GM21381 (cell line): Measurements from ENCODE around the gene BLTP3B.
A peak's percentile ranks its signal among the peaks of the same experiment; 100 is the strongest.
"Not testable (repeated sequence)": the region's sequence is repeated elsewhere in the genome, so short reads cannot be mapped to it uniquely, and the experiment has no call there.

Experiments
- ATAC-seq: cut with Tn5 transposase; IDR thresholded peaks from one replicate; pipeline ENCODE4 v1.9.1; 2021; ENCODE audit warnings: mild to moderate bottlenecking, moderate library complexity; ENCODE audit not compliant: unreplicated experiment

Gene BLTP3B, protein sequence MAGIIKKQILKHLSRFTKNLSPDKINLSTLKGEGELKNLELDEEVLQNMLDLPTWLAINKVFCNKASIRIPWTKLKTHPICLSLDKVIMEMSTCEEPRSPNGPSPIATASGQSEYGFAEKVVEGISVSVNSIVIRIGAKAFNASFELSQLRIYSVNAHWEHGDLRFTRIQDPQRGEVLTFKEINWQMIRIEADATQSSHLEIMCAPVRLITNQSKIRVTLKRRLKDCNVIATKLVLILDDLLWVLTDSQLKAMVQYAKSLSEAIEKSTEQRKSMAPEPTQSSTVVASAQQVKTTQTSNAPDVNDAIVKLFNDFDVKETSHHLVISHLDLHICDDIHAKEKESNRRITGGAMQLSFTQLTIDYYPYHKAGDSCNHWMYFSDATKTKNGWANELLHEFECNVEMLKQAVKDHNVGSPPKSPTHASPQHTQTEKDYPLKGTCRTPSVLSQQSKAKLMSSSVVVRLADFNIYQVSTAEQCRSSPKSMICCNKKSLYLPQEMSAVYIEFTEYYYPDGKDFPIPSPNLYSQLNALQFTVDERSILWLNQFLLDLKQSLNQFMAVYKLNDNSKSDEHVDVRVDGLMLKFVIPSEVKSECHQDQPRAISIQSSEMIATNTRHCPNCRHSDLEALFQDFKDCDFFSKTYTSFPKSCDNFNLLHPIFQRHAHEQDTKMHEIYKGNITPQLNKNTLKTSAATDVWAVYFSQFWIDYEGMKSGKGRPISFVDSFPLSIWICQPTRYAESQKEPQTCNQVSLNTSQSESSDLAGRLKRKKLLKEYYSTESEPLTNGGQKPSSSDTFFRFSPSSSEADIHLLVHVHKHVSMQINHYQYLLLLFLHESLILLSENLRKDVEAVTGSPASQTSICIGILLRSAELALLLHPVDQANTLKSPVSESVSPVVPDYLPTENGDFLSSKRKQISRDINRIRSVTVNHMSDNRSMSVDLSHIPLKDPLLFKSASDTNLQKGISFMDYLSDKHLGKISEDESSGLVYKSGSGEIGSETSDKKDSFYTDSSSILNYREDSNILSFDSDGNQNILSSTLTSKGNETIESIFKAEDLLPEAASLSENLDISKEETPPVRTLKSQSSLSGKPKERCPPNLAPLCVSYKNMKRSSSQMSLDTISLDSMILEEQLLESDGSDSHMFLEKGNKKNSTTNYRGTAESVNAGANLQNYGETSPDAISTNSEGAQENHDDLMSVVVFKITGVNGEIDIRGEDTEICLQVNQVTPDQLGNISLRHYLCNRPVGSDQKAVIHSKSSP (N-terminal part only)

DNA sequence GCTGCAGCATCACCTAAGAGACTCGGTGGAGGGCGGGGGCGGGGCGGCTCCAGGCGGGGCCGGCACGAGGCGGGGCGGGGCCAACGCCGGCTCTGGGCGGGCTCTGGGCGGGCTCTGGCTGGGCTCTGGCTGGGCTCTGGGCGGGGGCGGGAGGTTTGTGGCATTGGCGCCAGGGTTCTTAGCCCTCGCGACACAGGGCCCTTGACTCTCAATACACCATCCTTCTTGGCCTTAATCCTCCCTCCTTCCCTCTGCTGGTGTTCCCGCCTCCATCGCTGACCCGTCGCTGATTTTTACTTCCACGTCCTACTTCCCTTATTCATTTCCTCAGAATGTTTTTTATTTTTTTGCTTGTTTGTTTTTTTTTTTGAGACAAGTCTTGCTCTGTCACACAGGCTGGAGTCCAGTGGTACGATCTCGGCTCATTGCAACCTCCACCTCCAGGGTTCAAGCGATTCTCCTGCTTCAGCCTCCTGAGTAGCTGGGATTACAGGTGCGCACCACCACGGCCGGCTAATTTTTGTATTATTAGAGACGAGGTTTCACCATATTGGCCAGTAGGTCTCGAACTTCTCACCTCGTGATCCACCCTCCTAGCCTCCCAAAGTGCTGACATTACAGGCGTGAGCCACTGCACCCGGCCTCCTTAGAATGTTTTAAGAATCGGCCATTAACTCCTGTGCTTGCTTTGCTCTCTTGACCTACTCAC, at the start of gene BLTP3B:
BLTP3B (minus strand) TSS at position 24 of the 709 bp plus-strand sequence. CDS start 239 bp downstream, outside the sequence.
- peak; percentile 75 for ATAC-seq

DNA sequence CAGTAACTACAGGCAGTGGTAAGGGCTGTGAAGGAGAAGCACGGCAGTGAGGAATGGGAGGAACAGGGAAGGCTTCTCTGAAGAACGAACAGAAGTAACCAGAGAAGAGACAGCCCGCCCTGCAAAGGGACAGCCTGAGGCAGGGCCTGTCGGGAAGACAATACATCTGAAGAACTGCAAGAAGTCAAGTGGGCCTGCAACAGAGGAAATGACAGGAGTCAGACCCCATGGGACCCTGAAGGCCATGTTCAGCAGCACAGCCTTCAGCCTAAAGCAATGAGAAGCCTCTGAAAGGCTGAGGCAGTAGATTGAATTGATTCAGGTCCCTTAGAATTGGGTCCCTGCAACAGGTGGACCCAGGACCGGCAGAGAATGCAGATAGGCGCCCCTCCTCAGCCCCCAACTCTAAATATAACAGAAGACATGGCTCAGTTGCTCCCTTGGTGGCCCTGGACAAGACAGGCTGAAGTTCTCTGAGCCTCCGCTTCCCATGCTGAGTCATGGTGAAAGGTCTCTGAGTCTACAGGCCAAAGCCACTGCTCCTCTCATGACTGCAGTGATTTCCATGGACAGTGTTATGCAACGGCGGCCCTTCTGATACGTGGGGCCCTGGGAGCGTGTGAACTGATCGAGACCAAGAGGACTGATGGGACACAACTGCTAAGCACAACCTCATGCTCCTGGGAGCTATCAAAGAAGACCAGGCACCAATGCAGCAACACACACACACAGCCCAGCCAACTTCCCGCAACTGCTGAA, 47.1 kb upstream of the BLTP3B start:
- no peak for ATAC-seq

DNA sequence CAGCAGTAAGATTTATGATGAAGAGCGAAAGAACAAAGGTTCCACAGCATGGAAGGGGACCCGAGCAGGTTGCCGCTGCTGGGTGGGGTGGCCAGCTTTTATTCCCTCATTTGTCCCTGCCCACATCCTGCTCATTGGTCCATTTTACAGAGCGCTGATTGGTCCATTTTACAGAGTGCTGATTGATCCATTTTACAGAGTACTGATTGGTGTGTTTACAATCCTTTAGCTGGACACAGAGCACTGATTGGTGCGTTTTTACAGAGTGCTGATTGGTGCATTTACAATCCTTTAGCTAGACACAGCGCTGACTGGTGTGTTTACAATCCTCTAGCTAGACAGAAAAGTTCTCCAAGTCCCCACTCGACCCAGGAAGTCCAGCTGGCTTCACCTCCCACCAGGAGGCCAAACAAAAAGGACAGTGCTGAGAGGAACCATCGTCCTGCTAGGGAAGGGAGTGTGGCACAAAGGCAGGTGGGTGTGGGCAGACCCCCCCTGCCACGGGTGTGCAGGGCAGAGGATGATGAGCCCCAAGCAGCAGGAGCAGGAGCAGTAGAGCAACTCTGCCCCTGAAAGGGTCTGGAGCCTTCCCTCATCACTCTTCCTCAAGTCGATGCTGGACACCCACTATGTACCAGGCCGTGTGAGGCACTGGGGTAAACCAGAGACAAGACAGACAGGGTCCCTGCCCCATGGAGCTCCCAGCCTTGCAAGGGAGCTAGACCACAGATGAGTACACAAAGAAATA, 46.4 kb upstream of the BLTP3B start:
- ATAC-seq = not testable (repeated sequence)

DNA sequence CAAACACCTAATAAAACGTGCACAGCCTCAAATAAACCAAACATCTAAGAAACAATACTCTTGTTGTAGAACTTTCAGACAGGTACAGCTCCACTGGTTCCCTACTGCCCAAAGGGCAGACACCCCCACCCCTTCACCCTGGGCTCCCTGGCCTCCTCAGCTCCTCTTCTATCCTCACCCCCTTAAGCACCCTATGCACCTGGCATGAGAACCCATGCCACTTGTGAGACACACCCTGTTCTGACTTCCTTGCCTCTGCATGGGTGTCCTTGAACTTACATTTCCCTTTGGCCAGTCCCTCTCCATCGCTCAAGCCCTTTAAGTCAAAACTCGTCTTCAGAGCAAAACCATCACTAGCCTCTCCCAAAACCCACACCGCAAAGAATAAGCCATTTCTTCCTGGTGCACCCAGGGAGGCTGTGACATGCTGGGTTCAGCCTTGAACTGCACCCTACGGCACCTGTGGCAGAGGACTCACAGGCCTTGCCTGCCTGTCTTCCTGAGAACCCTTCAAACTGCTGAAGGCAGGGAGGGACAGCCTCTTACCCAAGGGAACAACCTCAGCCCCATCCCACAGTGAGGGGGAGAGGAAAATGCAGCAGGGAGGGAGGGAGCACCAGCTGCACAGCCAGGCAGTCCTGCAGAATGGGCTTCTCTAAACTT, 45.3 kb upstream of the BLTP3B start:
- no peak for ATAC-seq

DNA sequence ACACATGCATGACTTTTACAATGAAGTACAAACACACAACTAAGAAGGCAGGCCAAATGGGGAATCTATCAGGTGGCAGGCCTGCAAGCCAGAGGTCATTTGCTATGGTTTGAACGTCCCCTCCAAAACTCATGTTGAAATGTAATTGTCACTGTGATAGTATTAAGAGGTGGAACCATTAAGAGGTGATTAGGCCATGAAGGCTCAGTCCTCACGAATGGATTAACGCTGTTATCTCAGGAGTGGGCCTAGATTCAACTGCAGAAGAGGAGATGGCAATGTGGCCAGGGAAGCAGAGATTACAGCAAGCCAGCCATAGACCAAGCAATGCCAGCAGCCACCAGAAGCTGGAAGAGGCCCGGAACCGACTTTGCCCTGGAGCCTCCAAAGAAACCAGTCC, 44.4 kb upstream of the BLTP3B start:
- no peak for ATAC-seq

DNA sequence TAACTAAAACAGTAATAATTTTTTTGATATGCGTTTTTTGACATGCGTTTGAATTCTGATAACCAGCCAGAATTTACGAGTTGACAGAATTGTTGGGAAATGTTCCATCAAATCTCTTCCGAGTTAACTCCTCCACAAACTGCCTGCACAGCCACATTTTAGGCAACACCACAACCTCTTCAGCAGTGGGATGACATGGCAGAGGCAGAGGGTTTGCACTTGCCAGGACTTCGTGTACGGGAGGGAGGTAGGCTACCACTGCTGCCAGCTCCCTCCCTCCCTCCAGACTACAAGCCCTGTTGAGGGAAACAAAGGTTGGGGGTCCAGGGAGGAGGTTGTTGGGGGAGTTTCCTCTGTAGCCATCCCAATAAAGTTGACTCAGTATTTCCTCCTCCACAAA, 43.4 kb upstream of the BLTP3B start:
- ATAC-seq = no peak

DNA sequence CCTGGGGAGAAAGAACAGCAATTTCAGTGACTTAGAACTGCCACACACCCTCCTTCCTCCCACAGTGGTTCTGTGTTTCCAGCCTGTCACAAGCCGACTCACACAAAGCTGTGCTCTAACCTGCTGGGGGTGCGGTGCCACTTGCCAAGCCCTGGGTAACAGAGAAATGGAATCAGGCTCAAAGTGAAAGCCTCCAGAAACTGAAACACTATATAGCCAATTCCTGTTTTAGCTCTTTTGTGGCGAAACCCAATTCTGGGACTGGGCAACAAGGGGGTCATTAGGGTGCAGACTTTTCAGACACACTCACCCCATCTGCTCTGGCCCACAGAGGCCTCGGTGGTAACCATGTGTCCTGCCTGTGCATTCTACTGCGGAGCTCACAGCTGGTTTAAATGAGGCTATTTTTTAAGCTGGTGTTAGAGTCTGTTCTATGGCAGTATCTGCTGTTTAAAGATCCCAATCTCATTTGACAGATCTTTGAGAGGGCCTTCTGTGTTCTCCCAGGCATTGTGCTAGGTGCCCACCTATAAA, 42.8 kb upstream of the BLTP3B start:
- peak; percentile 86 for ATAC-seq

DNA sequence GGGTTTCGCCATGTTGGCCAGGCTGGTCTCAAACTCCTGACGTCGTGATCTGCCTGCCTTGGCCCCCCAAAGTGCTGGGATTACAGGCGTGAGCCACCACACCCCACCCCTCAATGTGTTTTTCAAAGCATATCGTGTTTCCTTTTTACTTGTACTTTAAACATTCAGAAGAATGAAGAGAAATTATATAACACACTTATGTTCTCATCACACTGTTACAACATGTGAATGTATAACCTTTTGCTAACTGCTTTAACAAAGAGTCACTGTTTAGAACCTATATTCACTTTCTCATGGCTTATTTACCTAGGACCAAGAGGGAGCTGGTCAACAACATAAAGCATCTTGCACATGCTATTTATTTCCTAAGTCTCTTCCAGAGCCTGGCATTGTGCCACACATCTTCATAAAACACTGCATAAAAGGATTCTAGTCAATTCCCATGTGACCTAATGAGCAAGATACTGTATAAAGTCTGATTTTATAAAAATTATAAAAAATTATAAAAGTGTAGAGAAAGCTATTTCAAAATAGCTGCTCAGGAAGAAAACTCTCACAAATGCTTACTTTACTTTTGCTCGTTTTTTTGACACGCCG, 42.0 kb upstream of the BLTP3B start:
- ATAC-seq = no peak

DNA sequence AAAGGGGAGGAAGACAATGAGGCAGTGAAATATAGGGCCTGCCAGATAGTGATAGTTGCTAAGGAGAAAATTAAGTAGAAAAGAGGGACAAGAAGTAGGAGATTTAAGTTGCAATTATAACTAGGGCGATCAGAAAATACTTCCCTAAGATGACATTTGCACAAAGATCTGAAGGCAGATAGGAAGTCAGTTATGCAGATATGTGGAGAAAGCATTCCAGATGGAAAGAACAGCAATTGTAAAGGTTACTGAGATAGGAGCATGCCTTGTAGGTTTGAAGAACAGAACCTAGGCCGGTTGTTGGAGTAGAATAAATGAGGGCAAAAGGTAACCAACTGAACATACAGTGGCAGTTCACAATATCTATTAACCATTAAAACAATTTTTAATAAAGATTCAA, 36.6 kb upstream of the BLTP3B start:
- ATAC-seq = no peak

DNA sequence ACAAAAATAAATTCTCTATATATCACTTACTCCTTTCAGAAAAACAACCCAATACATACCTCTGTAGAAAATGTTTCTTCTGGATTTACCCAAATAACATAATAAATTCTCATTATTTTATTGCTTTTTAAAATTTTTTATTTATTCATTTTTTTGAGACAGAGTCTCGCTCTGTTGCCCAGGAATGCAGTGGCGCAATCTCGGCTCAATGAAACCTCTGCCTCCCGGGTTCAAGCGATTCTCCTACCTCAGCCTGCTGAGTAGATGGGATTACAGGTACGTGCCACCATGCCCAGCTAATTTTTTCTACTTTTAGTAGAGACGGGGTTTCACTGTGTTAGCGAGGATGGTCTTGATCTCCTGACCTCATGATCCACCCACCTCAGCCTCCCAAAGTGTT, 33.8 kb upstream of the BLTP3B start:
- ATAC-seq = not testable (repeated sequence)

DNA sequence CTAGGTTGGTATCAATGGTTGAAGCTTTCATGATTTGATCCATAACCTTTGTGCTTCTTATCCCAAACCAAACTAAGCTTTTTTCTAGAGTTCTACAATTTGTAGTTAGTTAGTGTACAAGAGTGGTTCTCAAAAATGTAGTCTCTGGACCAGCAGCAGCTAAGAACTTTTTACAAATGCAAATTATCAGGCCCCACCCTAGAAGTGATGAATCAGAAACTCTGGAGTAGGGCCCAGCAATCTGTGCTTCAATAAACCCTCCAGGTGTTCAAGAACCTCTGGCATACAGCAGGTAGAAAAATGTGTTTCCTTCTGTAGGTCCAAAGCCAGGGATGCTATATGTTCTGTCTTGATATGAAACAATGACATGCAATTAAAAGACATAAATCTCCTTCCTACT, 31.8 kb upstream of the BLTP3B start:
- no peak for ATAC-seq

DNA sequence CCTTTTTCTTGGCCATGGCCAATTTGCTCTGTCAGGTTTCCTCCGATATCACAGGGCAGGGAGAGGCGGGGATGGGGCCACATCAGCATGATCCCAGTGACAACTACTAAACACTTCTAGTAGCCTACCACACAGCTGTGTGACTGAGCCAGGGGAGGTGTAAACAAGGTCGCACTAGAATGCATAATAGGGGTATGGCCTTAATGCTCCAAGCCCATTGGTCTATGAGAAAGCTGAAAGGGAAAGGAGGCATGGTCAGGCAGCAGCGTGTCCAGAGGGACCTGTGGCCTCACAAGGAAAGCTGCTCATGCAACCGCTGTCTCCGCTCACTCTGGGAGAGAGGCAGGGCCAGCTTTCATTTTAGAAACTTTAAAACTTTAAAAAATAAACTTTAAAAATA, 30.4 kb upstream of the BLTP3B start:
- no peak for ATAC-seq

DNA sequence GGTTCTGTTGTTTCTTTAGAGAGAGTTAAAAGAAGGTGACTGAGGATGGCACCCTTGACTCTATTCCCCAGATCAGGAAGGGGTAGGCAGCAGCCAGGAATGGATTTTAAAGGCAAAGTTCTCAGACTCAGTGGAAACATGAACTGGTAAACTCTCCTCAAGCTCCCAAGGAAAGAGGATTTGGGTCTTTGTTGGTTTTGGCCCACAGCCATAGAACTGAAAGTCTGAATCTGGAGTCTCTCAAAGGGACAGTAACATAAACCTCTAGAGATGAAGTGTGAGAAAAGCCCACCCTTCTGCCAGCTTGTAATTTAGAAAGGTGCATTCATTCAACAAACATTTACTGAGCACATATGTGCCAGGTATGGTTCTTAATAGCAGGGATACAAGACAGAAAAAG, 28.6 kb upstream of the BLTP3B start:
- ATAC-seq = no peak

DNA sequence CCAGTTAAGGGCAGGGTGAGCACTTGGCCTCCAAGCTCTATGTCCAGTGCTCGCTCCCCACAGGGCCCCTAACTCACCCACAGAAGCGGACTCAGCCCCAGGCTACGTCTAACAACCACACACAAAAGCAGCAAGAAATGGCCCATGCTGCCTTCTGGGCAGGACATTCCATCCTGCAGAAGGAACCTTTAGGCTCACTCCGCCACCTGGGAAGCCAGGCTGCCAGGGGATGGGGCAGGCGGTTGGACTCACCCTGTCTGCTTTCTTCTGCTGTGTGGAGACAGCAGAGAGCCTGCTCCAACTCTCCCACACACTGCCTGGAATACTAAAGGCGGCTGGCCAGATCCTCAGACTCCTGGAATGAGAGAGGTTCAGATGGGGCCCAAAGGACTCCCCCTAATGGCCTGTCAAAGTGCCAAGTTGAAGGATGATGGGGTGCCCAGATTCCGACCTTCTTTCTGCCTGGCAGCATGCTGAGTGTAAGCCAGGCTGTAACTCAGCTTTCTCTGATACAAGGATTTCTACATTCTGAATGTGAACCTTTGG, 27.7 kb upstream of the BLTP3B start:
- ATAC-seq = no peak

DNA sequence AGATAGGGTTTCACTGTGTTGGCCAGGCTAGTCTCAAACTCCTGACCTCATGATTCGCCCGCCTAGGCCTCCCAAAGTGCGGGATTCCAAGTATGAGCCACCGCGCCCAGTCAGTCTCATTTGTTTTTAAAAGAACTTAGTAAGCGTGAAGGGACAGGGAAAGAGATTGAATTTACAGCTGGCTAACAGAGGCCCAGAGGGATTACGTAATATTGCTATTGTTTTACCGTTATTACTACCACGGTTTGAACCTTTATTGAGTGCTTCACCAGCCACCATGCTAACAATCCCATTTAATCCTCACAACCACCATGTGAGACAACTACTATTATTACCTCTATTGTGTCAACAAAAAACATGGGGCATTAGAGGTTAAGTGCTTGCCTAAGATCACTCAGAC, 26.7 kb upstream of the BLTP3B start:
- ATAC-seq = no peak

DNA sequence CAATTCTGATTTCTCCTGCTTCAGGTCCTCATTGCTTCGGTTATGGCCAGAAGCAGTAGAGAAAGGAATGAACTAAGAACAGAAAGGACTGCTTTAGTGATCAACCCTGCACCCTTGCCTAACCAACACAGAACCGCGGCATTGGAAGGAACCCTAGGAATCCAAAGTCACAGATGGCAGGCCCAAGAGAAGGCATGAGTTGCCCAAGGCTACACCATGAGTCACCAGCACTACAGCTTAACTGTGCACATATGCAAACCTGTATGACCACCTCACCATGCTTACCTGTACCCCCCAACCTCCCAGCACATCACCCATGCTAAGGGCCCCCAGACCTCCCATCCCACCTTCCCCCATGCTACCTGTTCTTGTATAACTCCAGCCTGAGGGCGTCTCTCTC, 25.9 kb upstream of the BLTP3B start:
- ATAC-seq = no peak

DNA sequence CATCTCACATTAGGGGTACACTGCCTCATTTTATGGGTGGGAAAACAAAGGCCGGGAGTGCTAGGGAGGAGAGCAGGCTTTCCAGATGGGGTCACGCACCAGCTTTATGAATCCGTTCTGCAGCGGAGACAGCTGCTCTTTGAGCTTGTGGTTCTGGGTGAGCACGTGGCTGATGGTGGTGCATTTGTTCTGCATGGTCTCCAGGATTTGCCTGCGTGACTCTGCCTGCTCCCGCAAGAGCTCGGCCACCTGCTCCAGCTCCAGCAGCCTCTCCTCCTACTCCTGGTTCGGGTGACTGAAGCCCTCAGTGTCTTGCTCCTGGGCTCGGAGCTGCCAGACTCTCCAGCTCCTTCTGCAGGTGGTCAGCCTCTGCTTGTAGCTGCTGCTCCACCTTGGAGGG, 23.6 kb upstream of the BLTP3B start:
- no peak for ATAC-seq

DNA sequence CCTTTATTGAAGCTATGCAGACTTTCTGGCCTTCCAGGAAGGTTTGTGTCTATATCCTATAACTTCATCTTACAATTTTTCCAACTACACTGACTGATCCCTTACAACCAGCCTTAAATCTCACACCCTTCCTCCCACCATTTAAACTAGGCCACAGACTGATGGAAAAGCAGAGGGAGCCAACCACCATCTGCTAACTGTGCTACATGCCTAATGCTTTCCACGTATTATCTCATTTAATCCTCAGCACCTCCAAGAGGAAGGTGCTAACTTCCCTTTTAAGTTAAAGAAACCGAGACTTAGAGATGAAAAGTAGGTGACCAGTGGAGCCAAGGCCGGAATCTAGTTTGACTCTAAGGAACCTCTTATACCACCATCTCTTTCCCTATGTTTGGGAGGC, 22.7 kb upstream of the BLTP3B start:
- no peak for ATAC-seq
